OCI-LY7 (cell line): ENCODE measurements around the gene GLRA3.

Source experiments
- EZH2phosphoT487 ChIP-seq: fragments of 200-600 bp; sonication (generic); IDR thresholded peaks from 2 replicates; pipeline ENCODE4 v1.6.1; 2018; ENCODE audit warnings: low read depth, borderline replicate concordance, mild to moderate bottlenecking, mixed run types, antibody characterized with exemption, low read length, moderate library complexity, mixed read lengths
- TF ChIP-seq, protein P1 (sequence below): fragments of 200-600 bp; sonication (generic); conservative IDR thresholded peaks from 2 replicates; pipeline ENCODE4 v1.5.1; 2014; ENCODE audit warnings: mild to moderate bottlenecking, antibody characterized with exemption, low read length, moderate library complexity, mixed read lengths

DNA sequence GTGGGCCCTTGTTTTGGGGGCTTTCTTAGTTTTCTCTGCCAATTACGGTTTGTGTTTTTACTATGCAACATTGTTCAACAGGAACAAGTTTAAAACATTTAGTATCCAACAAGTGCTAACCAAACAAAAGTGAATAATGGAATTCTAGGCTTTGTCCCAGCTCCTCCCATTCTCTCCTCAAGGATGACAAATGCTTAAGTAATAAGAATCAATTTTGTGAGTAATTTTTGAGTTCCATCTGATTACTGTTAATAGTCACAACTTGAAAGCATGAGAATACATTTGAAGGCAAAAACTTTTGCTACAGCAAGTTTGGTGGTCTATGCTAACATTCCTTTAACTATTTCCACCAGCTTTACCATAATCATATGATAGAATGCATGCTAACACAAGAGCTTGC, 228.7 kb downstream of the GLRA3 start:
- TF ChIP-seq, protein P1, sequence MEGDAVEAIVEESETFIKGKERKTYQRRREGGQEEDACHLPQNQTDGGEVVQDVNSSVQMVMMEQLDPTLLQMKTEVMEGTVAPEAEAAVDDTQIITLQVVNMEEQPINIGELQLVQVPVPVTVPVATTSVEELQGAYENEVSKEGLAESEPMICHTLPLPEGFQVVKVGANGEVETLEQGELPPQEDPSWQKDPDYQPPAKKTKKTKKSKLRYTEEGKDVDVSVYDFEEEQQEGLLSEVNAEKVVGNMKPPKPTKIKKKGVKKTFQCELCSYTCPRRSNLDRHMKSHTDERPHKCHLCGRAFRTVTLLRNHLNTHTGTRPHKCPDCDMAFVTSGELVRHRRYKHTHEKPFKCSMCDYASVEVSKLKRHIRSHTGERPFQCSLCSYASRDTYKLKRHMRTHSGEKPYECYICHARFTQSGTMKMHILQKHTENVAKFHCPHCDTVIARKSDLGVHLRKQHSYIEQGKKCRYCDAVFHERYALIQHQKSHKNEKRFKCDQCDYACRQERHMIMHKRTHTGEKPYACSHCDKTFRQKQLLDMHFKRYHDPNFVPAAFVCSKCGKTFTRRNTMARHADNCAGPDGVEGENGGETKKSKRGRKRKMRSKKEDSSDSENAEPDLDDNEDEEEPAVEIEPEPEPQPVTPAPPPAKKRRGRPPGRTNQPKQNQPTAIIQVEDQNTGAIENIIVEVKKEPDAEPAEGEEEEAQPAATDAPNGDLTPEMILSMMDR, result no peak
- TF ChIP-seq EZH2phosphoT487, result no peak
